ENCODE results near the gene NPFFR1.

The NPFFR1 gene

GRCh38 chr10:70296406-70296899 is 12.6 kb upstream of the NPFFR1 start:
- peak; percentile 18 for DNase-seq
- in situ Hi-C loops (cut with HindIII; ENCODE audit: low pct_ligation_motif_present, low pct_unique_long_range_greater_than_20kb, low sequenced_read_pairs) = no loop called here

GRCh38 chr10:70295926-70296325 is 12.1 kb upstream of the NPFFR1 start:
- DNase-seq = no peak
- in situ Hi-C loops (cut with HindIII; ENCODE audit: low pct_ligation_motif_present, low pct_unique_long_range_greater_than_20kb, low sequenced_read_pairs) = no loop called here

GRCh38 chr10:70295321-70295720 is 11.5 kb upstream of the NPFFR1 start:
- DNase-seq = no peak
- in situ Hi-C loops (cut with HindIII; ENCODE audit: low pct_ligation_motif_present, low pct_unique_long_range_greater_than_20kb, low sequenced_read_pairs) = no loop called here

- DNase-seq = no peak
- in situ Hi-C loops (cut with HindIII; ENCODE audit: low pct_ligation_motif_present, low pct_unique_long_range_greater_than_20kb, low sequenced_read_pairs) = no loop called here
These were observed 9.5 kb upstream of the NPFFR1 start for GRCh38 chr10:70293169-70293843.

- in situ Hi-C loops (cut with HindIII; ENCODE audit: low pct_ligation_motif_present, low pct_unique_long_range_greater_than_20kb, low sequenced_read_pairs) = no loop called here
- no peak for DNase-seq
These were observed 8.2 kb upstream of the NPFFR1 start for GRCh38 chr10:70292004-70292403.

GRCh38 chr10:70289739-70290138 is 5.9 kb upstream of the NPFFR1 start:
- DNase-seq = no peak
- in situ Hi-C loops (cut with HindIII; ENCODE audit: low pct_ligation_motif_present, low pct_unique_long_range_greater_than_20kb, low sequenced_read_pairs) = no loop called here

- in situ Hi-C loops (cut with HindIII; ENCODE audit: low pct_ligation_motif_present, low pct_unique_long_range_greater_than_20kb, low sequenced_read_pairs) = no loop called here
- no peak for DNase-seq
These were observed 2.8 kb upstream of the NPFFR1 start for GRCh38 chr10:70286616-70287015.

- in situ Hi-C loops (cut with HindIII; ENCODE audit: low pct_ligation_motif_present, low pct_unique_long_range_greater_than_20kb, low sequenced_read_pairs) = no loop called here
- no peak for DNase-seq
These were observed 1.6 kb upstream of the NPFFR1 start for GRCh38 chr10:70285476-70285831.

- DNase-seq = no peak
- in situ Hi-C loops (cut with HindIII; ENCODE audit: low pct_ligation_motif_present, low pct_unique_long_range_greater_than_20kb, low sequenced_read_pairs) = no loop called here
These were observed 1.0 kb upstream of the NPFFR1 start for GRCh38 chr10:70284542-70285475.

- DNase-seq = no peak
- in situ Hi-C loops (cut with HindIII; ENCODE audit: low pct_ligation_motif_present, low pct_unique_long_range_greater_than_20kb, low sequenced_read_pairs) = no loop called here
These were observed 746 bp downstream of the NPFFR1 start for GRCh38 chr10:70283071-70283444.

GRCh38 chr10:70281609-70282008 is 2.2 kb downstream of the NPFFR1 start:
- in situ Hi-C loops (cut with HindIII; ENCODE audit: low pct_ligation_motif_present, low pct_unique_long_range_greater_than_20kb, low sequenced_read_pairs) = no loop called here
- no peak for DNase-seq

GRCh38 chr10:70280099-70280498 is 3.7 kb downstream of the NPFFR1 start:
- in situ Hi-C loops (cut with HindIII; ENCODE audit: low pct_ligation_motif_present, low pct_unique_long_range_greater_than_20kb, low sequenced_read_pairs) = no loop called here
- no peak for DNase-seq

GRCh38 chr10:70277396-70278030 is 6.3 kb downstream of the NPFFR1 start:
- DNase-seq = no peak
- in situ Hi-C loops (cut with HindIII; ENCODE audit: low pct_ligation_motif_present, low pct_unique_long_range_greater_than_20kb, low sequenced_read_pairs) = no loop called here

- DNase-seq = no peak
- in situ Hi-C loops (cut with HindIII; ENCODE audit: low pct_ligation_motif_present, low pct_unique_long_range_greater_than_20kb, low sequenced_read_pairs) = no loop called here
These were observed 9.2 kb downstream of the NPFFR1 start for GRCh38 chr10:70274643-70275042.

GRCh38 chr10:70272925-70273316 is 10.9 kb downstream of the NPFFR1 start:
- in situ Hi-C loops (cut with HindIII; ENCODE audit: low pct_ligation_motif_present, low pct_unique_long_range_greater_than_20kb, low sequenced_read_pairs) = no loop called here
- DNase-seq = peak; percentile 40

GRCh38 chr10:70271996-70272924 is 11.5 kb downstream of the NPFFR1 start:
- in situ Hi-C loops (cut with HindIII; ENCODE audit: low pct_ligation_motif_present, low pct_unique_long_range_greater_than_20kb, low sequenced_read_pairs) = no loop called here

GRCh38 chr10:70270952-70271351 is 12.9 kb downstream of the NPFFR1 start:
- no peak for DNase-seq
- in situ Hi-C loops (cut with HindIII; ENCODE audit: low pct_ligation_motif_present, low pct_unique_long_range_greater_than_20kb, low sequenced_read_pairs) = no loop called here

More at GRCh38 chr10:70271996-70272924, 11.5 kb downstream of the NPFFR1 start:
- DNase-seq = no peak

- in situ Hi-C loops (cut with HindIII; ENCODE audit: low pct_ligation_motif_present, low pct_unique_long_range_greater_than_20kb, low sequenced_read_pairs) = no loop called here
- DNase-seq = no peak
These were observed 14.1 kb downstream of the NPFFR1 start for GRCh38 chr10:70269741-70270140.

Data from ACHN (cell line).